Esophagus muscularis mucosa (tissue), 3 donors: Measurements from ENCODE around the gene NUP205.

Source experiments
- POLR2A ChIP-seq: fragments of 450-650 bp; IDR thresholded peaks from one replicate; pipeline ENCODE4 v1.6.1; 2017; ENCODE audit warnings: antibody characterized with exemption, moderate library complexity, mild to moderate bottlenecking, low read depth
- TF ChIP-seq, protein P1 (sequence below), 3 experiments: fragments of 200-600 bp in 2 of 3; fragments of 450-650 bp in 1 of 3; sonication (generic) in 2 of 3; IDR thresholded peaks; one replicate each; pipeline ENCODE4 v1.5.1; 2017 to 2019; ENCODE audit warnings: antibody characterized with exemption in 3 of 3, mild to moderate bottlenecking in 2 of 3, moderate library complexity in 1 of 3

DNA sequence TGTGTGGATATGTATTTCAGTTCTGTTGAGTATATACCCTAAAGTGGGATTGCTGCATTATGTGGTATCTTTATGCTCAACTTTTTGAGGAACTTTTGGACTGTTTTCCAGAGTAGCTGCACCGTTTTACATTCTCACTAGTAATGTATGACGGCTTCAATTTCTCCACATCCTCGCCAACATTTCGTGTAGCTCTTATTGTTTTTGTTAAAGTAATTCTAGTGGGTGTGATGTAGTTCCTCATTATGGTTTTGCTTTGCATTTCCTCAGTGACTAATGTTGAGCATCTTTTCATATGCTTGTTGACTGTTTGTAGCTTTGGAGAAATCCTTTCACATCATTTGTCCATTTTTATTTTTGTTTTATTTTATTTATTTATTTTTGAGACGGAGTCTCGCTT lies 109.1 kb downstream of the NUP205 start:
- TF ChIP-seq, protein P1, sequence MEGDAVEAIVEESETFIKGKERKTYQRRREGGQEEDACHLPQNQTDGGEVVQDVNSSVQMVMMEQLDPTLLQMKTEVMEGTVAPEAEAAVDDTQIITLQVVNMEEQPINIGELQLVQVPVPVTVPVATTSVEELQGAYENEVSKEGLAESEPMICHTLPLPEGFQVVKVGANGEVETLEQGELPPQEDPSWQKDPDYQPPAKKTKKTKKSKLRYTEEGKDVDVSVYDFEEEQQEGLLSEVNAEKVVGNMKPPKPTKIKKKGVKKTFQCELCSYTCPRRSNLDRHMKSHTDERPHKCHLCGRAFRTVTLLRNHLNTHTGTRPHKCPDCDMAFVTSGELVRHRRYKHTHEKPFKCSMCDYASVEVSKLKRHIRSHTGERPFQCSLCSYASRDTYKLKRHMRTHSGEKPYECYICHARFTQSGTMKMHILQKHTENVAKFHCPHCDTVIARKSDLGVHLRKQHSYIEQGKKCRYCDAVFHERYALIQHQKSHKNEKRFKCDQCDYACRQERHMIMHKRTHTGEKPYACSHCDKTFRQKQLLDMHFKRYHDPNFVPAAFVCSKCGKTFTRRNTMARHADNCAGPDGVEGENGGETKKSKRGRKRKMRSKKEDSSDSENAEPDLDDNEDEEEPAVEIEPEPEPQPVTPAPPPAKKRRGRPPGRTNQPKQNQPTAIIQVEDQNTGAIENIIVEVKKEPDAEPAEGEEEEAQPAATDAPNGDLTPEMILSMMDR (IDR thresholded peaks at IDR 0.05), result no peak
- no peak for TF ChIP-seq POLR2A
